DND-41 (cell line): ENCODE measurements around the gene HIVEP1.

Source experiments
- CTCF ChIP-seq: IDR thresholded peaks from 2 replicates; pipeline ENCODE4 v1.5.1; 2012; ENCODE audit warnings: borderline replicate concordance, low read length, moderate library complexity, mild to moderate bottlenecking; ENCODE audit not compliant: poor library complexity, severe bottlenecking; ENCODE audit errors: extremely low read depth
- EZH2 ChIP-seq: IDR thresholded peaks from 3 replicates; pipeline ENCODE4 v1.6.1; 2012; ENCODE audit warnings: borderline replicate concordance, low read depth, mild to moderate bottlenecking, moderate library complexity, low read length, inconsistent platforms; ENCODE audit not compliant: severe bottlenecking

GRCh38 chr6:12208190-12208589 is 196.1 kb downstream of the HIVEP1 start:
- TF ChIP-seq EZH2: no peak
- TF ChIP-seq CTCF: no peak
